ENCODE measurements around the gene DCPS. TPM values are rescaled to one million over a fixed set of nuclear protein-coding genes. Genes with fewer than 3 reads are reported as not detected.

DCPS gene
- total RNA-seq, 1 donor from 2014 or later, result 15.5 TPM

- no peaks in the 10 kb centered on the region for H3K27me3 ChIP-seq
- no peak overlapping the region for H3K27ac ChIP-seq
- TF ChIP-seq, protein P1, sequence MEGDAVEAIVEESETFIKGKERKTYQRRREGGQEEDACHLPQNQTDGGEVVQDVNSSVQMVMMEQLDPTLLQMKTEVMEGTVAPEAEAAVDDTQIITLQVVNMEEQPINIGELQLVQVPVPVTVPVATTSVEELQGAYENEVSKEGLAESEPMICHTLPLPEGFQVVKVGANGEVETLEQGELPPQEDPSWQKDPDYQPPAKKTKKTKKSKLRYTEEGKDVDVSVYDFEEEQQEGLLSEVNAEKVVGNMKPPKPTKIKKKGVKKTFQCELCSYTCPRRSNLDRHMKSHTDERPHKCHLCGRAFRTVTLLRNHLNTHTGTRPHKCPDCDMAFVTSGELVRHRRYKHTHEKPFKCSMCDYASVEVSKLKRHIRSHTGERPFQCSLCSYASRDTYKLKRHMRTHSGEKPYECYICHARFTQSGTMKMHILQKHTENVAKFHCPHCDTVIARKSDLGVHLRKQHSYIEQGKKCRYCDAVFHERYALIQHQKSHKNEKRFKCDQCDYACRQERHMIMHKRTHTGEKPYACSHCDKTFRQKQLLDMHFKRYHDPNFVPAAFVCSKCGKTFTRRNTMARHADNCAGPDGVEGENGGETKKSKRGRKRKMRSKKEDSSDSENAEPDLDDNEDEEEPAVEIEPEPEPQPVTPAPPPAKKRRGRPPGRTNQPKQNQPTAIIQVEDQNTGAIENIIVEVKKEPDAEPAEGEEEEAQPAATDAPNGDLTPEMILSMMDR (IDR thresholded peaks at IDR 0.05), result no peak
- DNase-seq (peak; percentile 57), ATAC-seq (no peak)
- H3K4me3 ChIP-seq, result no peak overlapping the region
- peaks cover 17% of the 10 kb centered on the region for H3K36me3 ChIP-seq
- peaks cover 12% of the 10 kb centered on the region for H3K4me1 ChIP-seq
- H3K9me3 ChIP-seq, result no peaks in the 10 kb centered on the region
- intact Hi-C loops (cut with DNase I), result no loop called here
Measured at GRCh38 chr11:126337474-126338241, 33.8 kb downstream of the DCPS start.

GRCh38 chr11:126338346-126339055 is 34.6 kb downstream of the DCPS start:
- no peak overlapping the region for H3K4me3 ChIP-seq
- H3K9me3 ChIP-seq, result no peaks in the 10 kb centered on the region
- peaks cover 12% of the 10 kb centered on the region for H3K4me1 ChIP-seq
- ATAC-seq, result peak; percentile 19
- H3K27me3 ChIP-seq, result no peaks in the 10 kb centered on the region
- no peak overlapping the region for H3K27ac ChIP-seq
- H3K36me3 ChIP-seq, result peaks cover 23% of the 10 kb centered on the region
- peak; percentile 70 for DNase-seq
- intact Hi-C loops (cut with DNase I), result no loop called here
- TF ChIP-seq, protein P1 (IDR thresholded peaks at IDR 0.05), result no peak

- no peaks in the 10 kb centered on the region for H3K9me3 ChIP-seq
- no peak overlapping the region for H3K4me3 ChIP-seq
- H3K27me3 ChIP-seq, result no peaks in the 10 kb centered on the region
- TF ChIP-seq, protein P1 (IDR thresholded peaks at IDR 0.05), result no peak
- intact Hi-C loops (cut with DNase I), result no loop called here
- ATAC-seq (no peak), DNase-seq (peak; percentile 51)
- peak overlapping the region; percentile 43 for H3K27ac ChIP-seq
- H3K4me1 ChIP-seq, result peaks cover 12% of the 10 kb centered on the region
- peaks cover 25% of the 10 kb centered on the region for H3K36me3 ChIP-seq
Measured at GRCh38 chr11:126339073-126339862, 35.4 kb downstream of the DCPS start.

- TF ChIP-seq, protein P1 (IDR thresholded peaks at IDR 0.05), result no peak
- Histone ChIP-seq H3K27ac (peak overlapping the region; percentile 37), H3K4me1 (peaks cover 12% of the 10 kb centered on the region), H3K36me3 (peaks cover 25% of the 10 kb centered on the region), H3K27me3 (no peaks in the 10 kb centered on the region), H3K4me3 (no peak overlapping the region), H3K9me3 (no peaks in the 10 kb centered on the region)
- ATAC-seq (peak; percentile 80), DNase-seq (peak; percentile 85)
- intact Hi-C loops (cut with DNase I), result no loop called here
Measured at GRCh38 chr11:126339863-126340434, 36.1 kb downstream of the DCPS start.

DNA sequence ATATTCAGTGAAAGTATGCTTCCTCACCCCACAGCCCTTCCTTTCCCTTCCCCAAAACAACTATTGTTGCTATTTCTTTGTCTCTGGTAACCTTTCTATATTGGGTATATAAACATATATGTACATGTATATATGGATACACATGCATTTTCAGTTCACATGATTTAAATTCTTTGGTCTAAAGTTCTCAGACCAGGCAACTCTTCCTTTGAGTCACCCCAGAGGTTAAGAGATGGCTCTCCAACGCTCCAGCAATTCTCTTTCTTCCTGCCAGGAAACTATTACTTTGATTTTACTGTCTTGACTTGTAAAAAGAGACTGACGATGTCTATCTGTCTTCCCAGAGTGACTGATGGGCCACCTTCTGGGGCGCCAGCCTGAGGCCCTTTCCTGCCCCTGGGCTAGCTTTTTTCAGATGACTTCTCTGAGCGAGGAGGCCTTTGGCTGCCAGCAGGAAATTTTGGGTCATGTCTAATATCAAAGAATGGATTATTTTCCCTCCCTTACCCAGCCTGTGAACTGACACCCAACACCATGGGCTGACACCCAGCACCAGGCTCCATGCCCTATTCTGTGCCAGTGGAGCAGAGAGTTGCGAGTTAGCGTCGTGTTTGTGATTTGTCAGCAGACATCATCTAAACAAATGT is 37.2 kb downstream of the DCPS start:
- ATAC-seq, result no peak
- TF ChIP-seq, protein P1 (IDR thresholded peaks at IDR 0.05), result no peak
- no peak for DNase-seq
- Histone ChIP-seq H3K36me3 (peaks cover 25% of the 10 kb centered on the region), H3K9me3 (no peaks in the 10 kb centered on the region), H3K4me1 (peaks cover 16% of the 10 kb centered on the region), H3K4me3 (no peak overlapping the region), H3K27ac (peak overlapping the region; percentile 37), H3K27me3 (no peaks in the 10 kb centered on the region)
- intact Hi-C loops (cut with DNase I), result no loop called here
